HG02610 (cell line): ENCODE data around the gene LAMB4.

Experiments used
- ATAC-seq: cut with Tn5 transposase; IDR thresholded peaks from one replicate; pipeline ENCODE4 v1.9.1; 2021; ENCODE audit warnings: mild to moderate bottlenecking, moderate library complexity; ENCODE audit not compliant: unreplicated experiment

Gene LAMB4

DNA sequence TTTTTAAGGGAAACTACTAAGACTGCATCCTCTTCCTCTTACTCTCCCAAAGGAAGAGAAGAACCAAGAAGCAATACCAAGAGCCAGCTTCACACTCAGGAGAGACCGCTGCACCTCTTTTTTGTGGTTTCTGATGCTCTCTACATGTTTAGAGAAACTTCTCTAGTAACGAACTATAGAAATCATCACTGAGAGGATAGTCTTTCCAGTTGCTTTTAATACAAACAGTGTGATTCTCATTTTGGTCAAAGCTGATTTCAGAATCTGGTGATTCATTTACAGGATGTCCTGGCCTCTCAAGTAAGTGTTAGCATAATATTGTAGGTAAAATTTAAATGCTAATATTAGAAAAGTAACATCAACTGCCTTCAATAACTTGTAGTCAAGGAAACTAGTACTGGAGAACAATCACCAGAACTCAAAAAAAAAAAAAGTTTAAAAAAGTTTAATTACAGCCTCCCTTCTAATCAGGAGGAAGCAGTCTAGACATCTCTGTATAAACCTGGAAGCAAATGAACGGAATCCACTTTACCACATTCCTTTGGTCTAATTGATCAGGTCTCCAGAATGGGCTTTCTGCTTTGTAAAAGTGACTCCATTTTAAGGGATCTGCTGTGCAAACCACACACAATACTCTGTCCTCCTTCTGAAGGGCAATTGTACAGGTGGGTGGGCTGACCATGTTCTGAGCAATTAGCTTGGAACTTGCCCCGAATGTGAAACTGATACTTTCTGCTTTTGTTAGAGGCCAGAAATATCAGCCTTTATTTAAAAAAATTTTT lies 130.2 kb downstream of the LAMB4 start:
- no peak for ATAC-seq

DNA sequence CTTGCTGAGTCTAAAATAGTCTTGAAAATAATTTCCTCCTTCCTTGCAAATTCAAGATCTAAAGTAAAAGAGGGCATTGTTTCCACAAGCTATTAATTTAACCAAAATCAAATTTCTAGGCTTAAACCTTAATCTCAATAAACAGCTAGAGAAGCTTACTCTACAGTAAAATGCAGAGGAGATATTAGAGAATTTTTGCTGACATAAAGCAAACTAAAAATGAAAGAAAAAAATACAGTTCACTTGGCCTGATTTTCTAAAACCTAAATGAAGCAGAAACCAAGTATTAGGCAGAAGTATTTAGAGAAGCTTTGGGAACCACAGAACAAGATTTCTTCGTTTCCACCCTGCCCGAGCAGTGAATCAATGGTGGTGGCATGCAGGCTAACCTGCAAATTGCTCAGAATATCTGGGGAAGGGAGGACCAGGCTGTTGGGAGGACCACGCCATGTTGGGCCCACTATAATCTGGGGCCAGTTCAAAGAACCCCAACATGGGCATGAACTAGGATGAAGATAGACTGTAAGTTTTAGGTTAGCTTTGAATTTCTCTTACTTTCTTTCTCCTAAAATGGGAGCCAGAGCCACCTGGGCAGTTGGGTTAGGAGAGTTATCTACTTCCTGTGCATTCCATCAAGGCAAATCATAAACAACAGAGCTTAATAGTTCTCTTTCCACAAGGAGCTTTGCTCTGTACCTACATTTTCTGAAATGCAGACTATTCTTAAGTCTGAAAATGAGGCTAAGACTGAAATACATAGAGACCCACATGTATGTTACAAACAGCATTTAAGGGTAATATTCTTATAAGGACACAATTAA lies 131.3 kb downstream of the LAMB4 start:
- no peak for ATAC-seq

DNA sequence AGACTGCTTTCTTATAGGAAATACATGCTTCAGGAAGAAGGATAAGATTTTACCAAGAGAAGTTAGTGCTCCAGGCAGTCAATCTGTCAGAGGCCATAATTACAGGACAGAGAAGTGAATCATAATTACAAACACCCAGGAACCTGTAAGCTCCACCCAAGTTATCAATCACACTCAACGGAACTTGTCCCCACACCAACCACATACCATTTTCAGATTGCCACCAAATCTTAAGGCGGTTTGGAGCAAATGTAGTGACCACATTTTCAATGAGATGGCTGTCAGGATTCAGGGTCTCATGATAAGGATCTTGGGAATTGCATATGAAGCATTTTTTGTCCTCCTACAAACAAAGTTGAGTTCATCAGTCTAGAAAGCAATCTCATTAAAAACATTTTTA lies 132.0 kb downstream of the LAMB4 start:
- ATAC-seq = no peak

DNA sequence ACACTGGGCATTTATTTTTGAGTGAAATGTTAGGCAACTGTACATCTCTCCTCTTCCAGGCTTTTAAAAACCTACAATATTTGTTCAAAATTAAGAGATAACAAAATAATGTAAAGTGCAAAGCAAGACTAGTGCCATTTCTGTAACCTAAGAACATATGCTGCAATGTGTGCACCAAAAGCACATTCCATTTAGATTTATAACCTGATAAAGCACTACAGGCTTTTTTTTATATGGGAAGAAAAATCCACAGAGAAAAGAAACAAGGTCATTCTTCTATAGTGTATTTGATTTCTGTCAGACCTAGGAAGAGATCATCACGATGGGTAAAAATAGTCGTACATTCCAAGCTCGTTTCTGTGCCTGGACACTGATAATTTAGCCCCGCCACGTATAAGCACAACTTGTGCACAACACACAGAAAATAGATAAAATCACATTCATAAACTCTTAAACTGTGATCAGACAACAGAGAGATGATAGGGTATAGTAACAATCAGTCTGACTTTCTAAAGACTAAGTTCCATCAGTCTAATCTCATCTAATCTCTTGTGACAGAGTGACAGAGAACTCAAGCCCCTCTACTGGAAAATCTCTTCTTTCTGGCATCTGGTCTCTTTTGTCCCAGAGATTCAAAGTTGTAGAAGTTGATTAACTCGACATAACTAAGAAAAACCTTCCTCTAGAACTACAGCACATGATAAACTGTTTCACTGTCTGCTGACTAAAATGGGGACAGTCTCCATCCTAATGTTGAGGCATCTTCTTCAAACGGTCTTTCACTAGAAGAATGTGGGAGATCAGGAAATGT lies 133.9 kb downstream of the LAMB4 start:
- no peak for ATAC-seq

DNA sequence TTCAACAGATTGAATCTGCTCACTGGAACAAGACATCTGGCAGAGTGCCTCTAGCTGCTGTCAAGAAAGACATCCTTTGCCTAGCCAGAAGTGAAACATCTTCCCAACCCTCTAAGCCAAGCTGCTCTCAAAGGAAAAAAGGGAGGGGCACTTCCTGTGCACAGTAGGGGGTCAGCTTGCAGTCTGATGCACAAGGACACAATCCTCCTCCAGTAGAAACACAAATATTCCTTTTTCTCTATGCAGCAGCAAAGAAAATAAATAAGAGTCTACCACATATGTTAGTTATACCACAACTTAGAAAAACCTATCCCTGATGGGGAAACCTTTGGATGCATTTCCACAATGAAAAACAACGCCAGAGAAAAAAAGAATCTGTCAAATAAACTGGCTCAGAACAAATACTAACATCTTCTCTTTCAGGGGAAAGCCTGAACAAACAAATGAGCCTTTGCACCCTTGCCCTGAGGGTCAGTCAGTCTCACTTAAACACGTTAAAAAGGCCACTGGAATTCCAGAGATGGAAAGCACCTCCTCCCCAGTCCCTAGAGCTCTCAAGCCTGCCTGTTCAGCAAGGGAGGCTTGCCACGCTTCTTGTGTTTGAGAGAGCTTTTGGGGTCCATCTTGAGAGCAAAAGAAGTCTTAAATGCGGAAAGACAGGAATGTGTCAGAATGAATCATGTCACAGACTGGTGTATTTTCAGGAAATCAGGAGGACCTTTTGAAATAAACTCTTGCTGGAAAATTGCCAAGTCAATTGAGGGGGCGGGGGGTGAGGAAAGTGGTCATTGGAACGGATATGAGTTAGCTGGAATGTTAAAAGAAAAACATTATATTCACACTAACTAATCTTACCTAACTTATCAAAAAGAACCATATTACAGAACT lies 134.7 kb downstream of the LAMB4 start:
- ATAC-seq = no peak

DNA sequence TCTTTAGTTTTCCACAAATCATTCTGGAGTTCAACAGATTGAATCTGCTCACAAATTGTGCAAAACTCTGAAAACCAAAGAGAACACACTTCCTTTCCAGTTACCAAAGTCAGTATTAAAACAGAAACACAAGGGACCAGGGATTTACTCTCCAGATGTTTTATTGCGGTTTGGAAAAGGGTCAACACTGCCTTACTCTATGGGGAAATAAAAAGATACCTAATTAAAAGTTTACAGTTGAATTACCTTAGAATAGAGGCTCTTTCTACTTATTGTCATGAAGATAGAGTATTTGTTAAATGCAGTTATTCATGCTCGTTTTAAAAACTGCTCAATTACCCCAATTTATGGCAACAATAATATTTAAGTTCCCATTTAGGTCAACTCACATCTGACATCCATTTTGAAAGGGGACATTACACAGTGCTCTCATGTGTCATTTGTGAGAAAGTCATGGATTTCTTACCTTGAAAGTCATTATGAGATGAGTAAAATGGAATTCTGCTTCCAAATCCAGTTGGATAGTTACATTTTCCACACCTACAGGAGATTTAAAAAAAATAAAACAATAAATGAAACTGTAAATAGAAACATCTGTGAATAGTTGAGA lies 135.6 kb downstream of the LAMB4 start:
- ATAC-seq = no peak

DNA sequence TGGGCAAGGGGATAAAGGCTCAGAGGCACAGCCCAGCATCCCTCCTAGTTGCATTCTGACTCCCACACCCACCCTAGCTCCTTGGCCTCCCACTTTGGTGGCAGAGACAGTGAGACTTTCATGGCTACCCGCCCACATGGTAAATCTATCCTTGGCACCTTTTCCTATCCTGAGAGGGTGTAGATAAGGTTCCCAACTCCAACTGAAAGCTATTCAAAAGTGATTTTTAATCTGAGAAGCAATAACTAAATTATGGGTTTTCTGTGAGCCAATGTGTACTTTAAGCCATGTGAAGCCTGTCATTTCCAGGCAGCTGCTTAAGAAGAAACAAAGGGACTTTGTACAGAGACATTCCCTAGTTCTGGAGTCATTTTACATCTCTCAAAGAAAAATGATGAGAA lies 136.3 kb downstream of the LAMB4 start:
- no peak for ATAC-seq

DNA sequence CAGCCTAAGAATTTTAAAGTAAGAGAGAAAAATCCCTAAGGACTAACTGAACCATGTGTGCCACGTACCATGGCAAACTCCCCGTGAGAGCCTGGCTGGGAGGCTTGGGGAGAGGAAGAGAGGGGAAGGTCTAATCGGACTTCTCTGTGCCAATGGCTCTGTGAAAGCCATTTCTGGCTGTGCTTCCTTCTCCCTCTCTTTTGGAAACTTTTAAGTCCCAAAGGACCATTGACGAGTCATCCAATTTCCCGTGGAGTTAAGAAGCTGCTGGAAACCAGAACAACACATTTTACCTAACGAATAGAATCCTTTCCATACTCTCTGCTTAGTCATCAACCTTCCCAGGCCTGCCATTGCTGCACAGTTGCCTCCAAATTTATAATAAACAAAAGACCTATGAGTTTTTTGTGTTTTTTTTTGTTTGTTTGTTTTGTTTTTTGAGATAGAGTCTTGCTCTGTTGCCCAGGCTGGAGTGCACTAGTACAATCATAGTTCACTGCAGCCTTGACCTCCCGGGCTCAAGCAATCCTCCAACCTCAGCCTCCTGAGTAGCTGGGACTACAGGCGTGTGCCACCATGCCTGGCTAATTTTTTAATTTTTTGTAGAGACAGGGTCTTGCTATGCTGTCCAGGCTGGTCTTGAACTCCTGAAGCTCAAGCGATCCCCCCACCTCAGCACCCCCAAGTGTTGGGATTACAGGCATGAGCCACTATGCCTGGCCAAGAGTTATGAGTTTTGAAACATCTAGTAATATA lies 140.4 kb downstream of the LAMB4 start:
- no peak for ATAC-seq

DNA sequence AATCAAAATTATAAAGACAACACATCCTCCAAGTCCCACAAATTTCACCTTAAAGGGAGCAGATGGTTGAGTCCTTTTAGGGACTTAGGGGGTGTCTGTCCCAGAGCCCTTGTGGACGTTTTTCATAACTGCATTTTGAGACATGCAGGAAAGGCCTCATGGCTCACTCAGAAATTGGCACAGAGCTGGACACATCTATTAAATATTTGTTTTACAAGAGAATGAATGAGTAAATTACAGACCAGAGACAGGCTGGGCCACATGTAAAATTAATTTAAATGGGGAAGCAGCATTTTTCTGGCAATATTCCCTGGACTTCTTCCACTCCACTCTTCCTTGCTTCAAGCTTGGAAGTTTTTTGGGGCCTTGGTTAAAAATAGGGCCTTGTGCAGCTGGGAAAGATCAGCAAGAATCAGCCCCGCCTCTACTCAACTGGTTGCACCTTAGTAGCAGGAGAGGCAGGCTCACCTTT lies 147.2 kb downstream of the LAMB4 start:
- no peak for ATAC-seq

DNA sequence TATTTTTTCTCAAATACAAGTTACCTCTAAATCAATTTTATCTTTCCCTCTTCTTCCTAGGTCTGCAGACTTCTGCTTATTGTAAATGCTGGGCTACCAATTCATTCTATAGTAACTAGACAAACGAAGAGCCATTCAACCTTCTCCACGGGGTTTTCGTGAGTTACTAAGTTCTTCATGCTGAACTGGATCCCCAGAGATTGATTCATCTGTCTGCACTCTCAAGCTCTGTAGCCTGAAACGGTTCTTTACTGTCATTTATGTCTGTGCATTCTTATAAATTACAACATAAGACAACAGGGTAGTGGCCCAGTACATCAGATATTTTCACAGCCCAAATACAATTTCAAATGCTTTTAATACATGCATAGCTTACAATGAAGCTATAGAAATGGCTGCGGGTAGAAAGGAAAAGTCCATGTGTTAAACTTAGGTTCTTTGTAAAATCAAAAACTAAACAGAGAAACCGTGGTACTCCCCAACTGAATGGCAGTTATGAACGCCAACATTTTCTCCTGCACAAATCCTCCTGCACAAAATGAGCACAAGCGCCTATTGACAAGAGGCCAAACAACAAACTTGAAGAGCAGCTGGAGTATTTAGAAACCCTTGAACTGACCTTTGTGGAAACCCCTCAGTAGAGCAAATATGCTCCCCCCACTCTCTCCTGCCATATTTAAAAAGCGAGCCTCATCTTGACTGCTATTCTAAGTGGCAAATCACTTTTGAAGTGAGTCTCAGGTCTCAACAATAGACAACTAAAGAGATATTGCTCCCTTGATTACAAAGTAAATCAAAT lies 147.9 kb downstream of the LAMB4 start:
- ATAC-seq = no peak

DNA sequence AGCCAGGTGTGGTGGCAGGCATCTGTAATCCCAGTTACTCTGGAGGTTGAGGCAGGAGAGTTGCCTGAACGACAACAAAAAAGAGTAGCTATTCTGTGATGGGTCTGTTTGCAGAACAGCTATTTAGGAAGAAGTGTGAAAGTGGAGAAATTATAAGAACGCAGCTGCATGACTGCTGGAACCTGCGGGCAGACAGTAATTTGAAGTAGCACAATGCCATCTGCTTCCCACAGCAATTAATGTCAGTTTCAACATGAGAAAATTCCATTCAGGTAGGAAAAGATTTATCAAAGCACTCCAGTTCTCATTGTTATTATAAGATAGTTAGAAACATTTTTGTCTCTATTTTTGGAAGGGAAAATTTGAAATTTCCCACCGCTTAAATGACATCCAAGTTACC lies 148.7 kb downstream of the LAMB4 start:
- ATAC-seq = no peak

DNA sequence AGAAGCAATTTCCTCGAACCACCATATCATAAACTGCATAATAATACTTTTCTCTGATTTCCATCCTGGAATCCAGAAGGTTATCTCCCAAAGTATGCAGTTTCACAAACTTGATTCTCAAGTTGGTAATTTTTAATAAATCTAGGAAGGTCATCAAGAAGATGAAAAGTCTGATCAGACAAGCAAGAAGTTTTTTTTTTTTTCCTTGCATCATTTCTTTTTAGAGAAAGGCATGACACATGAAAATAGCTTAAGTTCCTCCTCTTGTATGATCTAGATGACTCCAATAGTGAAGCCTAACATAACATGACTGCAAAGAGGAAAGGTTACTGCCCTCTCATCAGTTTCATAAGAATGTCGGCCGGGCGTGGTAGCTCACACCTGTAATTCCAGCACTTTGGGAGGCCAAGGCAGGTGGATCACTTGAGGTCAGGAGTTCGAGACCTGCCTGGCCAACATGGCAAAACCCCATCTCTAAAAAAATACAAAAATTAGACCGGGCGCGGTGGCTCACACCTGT lies 149.4 kb downstream of the LAMB4 start:
- ATAC-seq = no peak

DNA sequence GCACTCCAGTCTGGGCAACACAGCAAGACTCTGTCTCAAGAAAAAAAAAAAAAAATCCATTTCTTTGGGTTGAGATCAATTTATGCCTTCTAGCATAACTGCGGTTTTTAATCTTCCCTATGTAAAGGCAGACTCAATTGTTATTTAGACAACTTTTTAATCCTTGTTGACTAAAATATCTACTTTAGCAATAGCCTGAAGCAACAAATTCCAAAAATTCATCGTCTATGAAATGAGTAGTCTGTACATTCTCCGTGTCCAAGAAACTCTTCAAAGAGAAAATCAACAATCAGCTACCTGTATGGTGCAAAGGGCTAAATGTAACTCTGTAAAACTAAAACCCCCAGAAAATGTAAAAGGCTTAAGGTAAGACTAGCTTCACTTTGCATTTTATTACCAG lies 150.0 kb downstream of the LAMB4 start:
- ATAC-seq = no peak

DNA sequence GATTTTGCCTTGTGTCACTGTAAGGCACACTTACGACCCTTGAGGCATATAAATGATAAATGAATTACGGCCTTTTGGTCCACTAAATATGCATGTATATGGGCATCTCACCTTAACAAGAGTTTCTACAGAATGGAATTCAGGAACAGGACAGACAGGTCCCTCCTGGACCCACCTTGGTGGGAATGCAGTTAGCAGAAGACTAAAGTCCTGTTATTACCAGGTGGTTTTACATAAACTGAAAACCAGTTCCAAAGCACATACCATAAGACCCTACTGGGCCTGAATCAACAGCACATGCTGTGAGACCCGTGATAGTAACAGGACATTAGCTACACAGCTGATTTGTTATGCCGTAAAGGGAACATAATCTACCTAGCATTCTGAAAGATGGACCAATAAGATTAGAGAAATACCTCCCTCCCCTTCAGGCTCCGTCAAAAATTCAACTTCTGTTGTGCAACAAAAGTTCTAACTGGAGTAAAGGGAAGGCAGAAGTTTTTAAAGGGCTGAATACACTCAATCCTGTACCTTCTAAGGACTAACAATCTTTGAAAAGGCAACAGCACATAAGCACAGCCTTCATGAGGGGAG lies 151.2 kb downstream of the LAMB4 start:
- no peak for ATAC-seq

DNA sequence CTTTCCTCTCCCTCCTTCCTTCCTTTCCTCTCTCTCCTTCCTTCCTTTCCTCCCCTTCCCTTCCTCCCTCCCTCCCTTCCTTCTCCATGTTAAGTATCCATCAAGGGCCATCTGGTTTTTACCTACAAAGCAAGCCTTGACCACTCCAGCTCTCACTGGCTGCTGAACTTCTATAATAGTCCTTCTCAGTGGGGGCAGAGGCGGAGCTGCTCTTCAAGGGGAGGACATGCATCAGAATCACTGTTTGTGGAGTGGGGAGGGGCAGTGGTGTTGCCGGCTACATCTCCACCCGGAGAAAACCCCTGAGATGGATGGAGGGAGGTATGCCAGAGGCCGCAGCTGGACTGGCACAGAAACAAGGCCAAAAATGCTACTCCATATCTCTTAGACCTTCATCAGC lies 153.1 kb downstream of the LAMB4 start:
- no peak for ATAC-seq

DNA sequence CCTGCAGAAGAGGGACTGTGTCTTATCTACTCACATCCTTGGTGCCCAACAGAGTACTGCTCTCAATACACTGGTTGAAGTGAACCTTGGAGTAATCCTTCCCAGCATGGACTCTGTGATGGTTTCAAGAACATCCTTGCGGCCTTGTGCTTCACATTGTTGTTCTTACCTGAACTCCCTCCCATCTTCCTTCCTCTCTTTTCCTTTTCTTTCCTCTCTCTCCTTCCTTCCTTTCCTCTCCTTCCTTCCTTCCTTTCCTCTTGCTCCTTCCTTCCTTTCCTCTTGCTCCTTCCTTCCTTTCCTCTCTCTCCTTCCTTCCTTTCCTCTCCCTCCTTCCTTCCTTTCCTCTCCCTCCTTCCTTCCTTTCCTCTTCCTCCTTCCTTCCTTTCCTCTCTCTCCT lies 153.5 kb downstream of the LAMB4 start:
- ATAC-seq = no peak

DNA sequence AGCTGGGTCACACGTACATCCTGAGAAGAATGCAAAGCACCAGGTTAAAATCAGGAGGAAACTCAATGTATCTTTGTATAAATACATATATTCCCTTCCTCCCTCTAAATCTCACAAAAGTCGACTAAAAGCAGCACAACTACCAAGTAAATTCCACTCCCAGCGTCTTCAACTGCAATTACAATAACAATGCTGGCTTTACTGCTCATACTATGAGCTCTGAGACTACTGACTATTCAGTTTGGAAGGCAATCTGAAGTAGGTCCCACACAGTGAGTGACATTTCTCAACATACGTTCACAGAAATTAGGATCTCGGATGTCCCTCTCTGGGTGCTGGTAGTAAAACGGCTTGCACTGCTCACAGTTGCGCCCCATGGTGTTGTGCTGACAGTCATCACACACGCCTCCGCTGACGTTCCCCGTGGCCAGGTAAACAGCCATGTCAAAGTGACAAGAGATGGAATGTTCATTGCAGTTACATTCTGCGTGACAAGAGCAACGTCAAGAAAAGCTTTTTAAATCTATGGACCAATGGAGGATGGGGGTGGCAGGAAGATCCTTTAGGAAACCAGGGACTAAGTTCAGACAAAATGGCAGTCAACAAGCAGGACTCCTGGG lies 154.7 kb downstream of the LAMB4 start:
- no peak for ATAC-seq
